Measurements from ENCODE around the gene SHROOM3. TPM values are rescaled to one million over a fixed set of nuclear protein-coding genes. Genes with fewer than 3 reads are reported as not detected.
A peak's percentile ranks its signal among the peaks of the same experiment; 100 is the strongest.

SHROOM3 gene
- total and polyA plus RNA-seq, 2 of the 13 experiments (the other 11 are each of a cell fraction or from before 2014, with no cell fraction given), result 0.01 TPM; not detected in 1

GRCh38 chr4:76809594-76810305 lies 374.7 kb downstream of the SHROOM3 start (continued):
- no peak for TF ChIP-seq ZBTB3 (CRISPR knock-in tag; IDR thresholded peaks at IDR 0.05; ENCODE audit: borderline replicate concordance, low read depth)
- peak; percentile 84; the same call in 1 of the 2 replicates for TF ChIP-seq REPIN1 (CRISPR knock-in tag; IDR thresholded peaks at IDR 0.05; ENCODE audit: borderline replicate concordance, low read depth)
- peak; percentile 79 for TF ChIP-seq ARNTL (CRISPR knock-in tag; IDR thresholded peaks at IDR 0.05)
- no peak for TF ChIP-seq ZSCAN30 (CRISPR knock-in tag; IDR thresholded peaks at IDR 0.05)
- no peak for TF ChIP-seq ONECUT2 (CRISPR knock-in tag; IDR thresholded peaks at IDR 0.05)
- TF ChIP-seq CENPBD1 (CRISPR knock-in tag; IDR thresholded peaks at IDR 0.05; ENCODE audit: borderline replicate concordance, low read depth), result no peak
- TF ChIP-seq FOXP1 (IDR thresholded peaks at IDR 0.05), result no peak
- no peak for TF ChIP-seq FOXP1 (CRISPR knock-in tag; IDR thresholded peaks at IDR 0.05)
- no peak for TF ChIP-seq XRCC5 (optimal IDR thresholded peaks at IDR 0.05; ENCODE audit: low read length)
- TF ChIP-seq ZNF18 (CRISPR knock-in tag; IDR thresholded peaks at IDR 0.05; ENCODE audit: insufficient replicate concordance), result no peak
- TF ChIP-seq SMC3 (IDR thresholded peaks at IDR 0.05; ENCODE audit: low read length), result peak; percentile 34; the same call in 1 of the 2 replicates
- peak; percentile 53; the same call in 1 of the 2 replicates for TF ChIP-seq HNF4A (CRISPR knock-in tag; IDR thresholded peaks at IDR 0.05)
- TF ChIP-seq HNF1A (IDR thresholded peaks at IDR 0.05; ENCODE audit: low read depth), result no peak
- TF ChIP-seq HNF1A (CRISPR knock-in tag; IDR thresholded peaks at IDR 0.05; ENCODE audit: borderline replicate concordance), result no peak
- TF ChIP-seq KLF11 (CRISPR knock-in tag; IDR thresholded peaks at IDR 0.05), result no peak
- TF ChIP-seq NR3C1 (CRISPR knock-in tag; IDR thresholded peaks at IDR 0.05), result no peak
- TF ChIP-seq ZNF747 (CRISPR knock-in tag; IDR thresholded peaks at IDR 0.05; ENCODE audit: borderline replicate concordance), result no peak
- TF ChIP-seq PPARG (CRISPR knock-in tag; conservative IDR thresholded peaks at IDR 0.05), result no peak
- no peak for TF ChIP-seq ZNF75D (CRISPR knock-in tag; IDR thresholded peaks at IDR 0.05; ENCODE audit: borderline replicate concordance)
- TF ChIP-seq ZNF446 (CRISPR knock-in tag; IDR thresholded peaks at IDR 0.05), result no peak
- TF ChIP-seq CBX1 (IDR thresholded peaks at IDR 0.05; ENCODE audit: low read depth), result no peak
- TF ChIP-seq RFX1 (IDR thresholded peaks at IDR 0.05), result no peak

Data from HepG2 (cell line).